LNCAP (cell line): ENCODE measurements around the gene LRP1-AS.

ENCODE experiments used
- TF ChIP-seq, protein P1 (sequence below): fragments of 450-650 bp; IDR thresholded peaks from 2 replicates; pipeline ENCODE4 v1.5.1; 2017; ENCODE audit warnings: mild to moderate bottlenecking

LRP1-AS gene

DNA sequence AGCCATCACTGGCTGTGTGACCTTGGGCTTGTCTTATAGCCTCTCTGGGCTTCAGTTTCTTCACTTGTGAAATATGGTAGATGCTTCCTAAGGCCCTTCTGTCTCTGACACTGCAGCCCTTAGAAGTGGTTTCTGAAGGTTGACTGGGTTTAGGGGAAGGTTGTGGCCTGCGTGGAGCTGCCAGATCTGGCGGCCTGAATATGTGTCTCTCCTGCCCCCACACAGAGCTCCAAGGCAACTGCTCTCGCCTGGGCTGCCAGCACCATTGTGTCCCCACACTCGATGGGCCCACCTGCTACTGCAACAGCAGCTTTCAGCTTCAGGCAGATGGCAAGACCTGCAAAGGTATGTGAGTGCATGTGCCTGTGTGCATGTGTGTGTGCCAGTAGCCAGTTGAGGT lies 4.0 kb downstream of the LRP1-AS start:
- TF ChIP-seq, protein P1, sequence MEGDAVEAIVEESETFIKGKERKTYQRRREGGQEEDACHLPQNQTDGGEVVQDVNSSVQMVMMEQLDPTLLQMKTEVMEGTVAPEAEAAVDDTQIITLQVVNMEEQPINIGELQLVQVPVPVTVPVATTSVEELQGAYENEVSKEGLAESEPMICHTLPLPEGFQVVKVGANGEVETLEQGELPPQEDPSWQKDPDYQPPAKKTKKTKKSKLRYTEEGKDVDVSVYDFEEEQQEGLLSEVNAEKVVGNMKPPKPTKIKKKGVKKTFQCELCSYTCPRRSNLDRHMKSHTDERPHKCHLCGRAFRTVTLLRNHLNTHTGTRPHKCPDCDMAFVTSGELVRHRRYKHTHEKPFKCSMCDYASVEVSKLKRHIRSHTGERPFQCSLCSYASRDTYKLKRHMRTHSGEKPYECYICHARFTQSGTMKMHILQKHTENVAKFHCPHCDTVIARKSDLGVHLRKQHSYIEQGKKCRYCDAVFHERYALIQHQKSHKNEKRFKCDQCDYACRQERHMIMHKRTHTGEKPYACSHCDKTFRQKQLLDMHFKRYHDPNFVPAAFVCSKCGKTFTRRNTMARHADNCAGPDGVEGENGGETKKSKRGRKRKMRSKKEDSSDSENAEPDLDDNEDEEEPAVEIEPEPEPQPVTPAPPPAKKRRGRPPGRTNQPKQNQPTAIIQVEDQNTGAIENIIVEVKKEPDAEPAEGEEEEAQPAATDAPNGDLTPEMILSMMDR: no peak

DNA sequence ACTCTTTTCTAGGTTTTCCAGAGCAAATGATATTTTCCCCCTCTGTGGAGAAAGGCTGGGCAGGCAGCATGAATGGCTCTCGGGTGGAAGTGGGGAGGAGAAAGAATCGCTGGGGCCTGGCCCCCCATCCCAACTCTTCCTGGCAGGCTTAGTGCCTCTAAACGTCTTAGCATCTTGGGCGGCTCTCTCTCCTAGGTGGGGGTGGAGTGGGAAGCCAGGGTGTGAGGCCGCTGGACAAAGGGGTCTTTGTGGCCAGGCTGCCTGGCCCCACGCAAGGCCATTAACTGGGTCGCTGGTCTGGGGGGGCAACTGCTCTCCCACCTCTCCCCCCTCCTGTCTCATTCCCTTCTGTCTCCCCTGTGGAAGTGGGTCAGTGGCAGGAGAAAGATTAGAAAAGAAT lies 4.7 kb downstream of the LRP1-AS start:
- TF ChIP-seq, protein P1: no peak

DNA sequence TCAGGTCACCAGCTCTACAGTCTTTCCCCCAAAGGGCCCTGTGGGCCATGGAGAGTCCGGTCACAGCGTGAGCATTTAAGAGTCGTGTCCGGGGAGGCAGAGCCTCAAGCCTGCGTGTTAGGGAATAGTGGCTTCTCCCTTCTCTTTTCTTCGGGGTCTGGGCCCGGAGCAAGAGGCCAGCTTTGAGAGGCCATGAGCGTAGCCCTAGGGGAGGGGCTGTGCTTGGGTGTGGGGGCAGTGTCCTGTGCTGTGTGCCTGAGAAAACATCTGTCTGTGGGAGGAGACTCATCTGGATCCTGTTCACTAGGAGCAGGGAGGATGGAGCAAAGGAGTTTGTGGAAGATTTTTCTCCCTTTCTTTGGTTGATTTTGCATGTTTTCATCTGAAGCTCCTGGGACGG lies 5.3 kb downstream of the LRP1-AS start:
- TF ChIP-seq, protein P1: no peak

DNA sequence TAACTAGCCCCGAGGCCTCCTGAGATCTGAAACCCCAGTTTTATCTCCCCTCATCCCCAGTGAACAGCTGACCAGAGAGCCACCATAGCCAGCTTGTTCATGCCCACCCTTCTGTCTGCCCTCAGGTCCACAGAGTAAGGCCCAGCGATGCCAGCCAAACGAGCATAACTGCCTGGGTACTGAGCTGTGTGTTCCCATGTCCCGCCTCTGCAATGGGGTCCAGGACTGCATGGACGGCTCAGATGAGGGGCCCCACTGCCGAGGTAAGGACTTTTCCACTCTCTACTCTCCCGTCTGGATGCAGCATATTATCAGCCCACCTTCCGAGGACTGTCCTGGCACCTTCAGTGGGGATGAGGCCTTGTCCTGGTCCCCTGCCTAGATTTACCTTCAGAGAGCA lies 6.2 kb downstream of the LRP1-AS start:
- TF ChIP-seq, protein P1: no peak

DNA sequence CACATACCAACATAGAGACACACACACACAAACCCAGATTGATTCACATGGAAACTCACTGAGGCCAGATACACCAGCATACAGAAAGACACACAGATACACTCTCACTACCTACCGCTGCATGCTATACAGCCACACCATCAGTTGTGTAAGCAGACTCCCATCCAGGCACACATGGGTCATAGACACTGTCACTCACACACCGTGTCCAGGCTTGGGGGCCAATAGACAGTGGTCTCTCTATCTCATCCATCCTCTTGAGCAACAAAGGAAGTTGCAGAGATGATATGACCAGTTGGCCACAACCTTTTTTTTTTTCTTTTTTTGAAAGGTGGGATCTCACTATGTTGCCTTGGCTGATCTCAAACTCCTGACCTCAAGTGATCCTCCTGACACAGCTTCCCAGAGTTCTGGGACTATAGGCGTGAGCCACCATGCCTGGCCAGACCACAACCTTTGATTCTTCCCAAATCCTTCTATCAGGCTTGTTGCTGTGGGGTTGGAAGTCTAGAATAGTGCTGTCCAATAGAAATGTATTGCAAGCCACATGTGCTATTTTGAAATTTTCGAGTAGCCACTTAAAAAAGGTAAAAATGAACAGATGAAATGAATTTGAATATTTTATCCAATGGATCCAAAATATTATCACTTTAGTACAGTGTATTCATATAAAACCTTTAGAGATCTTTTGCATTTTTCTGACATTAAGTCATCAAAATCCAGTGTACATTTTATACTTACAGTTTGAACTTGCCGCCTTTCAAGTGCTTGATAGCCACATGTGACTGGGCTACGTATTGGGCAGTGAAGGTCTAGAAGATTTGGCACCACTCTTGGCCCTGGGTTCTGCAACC lies 7.4 kb downstream of the LRP1-AS start:
- TF ChIP-seq, protein P1: no peak

DNA sequence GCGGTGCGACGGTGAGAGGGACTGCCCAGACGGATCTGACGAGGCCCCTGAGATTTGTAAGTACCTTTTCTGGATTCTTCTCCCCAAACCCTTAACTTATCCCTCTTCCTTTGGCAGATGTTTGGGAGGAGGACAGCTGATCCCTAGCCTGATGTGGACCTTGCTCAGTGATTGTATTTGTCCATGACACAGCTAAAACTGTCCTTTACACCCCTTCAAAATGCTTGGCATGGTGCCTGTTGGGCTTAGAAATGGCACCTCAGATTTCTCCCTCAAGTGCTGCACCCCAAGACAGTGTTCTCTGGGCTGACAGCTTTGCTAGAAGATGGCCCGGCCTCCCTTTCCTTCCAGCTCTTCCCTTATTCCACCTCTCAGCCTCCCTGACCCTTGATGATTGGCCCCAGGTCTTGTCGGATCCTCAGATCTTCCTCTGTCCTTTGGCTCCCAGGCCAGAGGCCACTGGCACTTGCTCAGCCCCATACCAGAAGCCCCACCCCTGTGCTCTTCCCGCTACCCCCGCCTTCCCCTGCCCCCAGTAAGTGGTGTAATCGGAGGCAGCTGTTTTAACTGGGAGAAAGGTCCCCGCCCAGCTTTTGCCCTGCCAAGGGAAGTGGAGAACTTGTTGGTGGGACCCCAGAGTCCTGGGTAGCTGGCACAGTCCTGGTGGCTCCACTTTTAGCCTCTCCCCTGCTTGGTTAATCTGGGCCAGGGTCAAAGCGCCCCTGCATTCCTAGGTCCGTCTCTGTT lies 8.7 kb downstream of the LRP1-AS start:
- TF ChIP-seq, protein P1: no peak

DNA sequence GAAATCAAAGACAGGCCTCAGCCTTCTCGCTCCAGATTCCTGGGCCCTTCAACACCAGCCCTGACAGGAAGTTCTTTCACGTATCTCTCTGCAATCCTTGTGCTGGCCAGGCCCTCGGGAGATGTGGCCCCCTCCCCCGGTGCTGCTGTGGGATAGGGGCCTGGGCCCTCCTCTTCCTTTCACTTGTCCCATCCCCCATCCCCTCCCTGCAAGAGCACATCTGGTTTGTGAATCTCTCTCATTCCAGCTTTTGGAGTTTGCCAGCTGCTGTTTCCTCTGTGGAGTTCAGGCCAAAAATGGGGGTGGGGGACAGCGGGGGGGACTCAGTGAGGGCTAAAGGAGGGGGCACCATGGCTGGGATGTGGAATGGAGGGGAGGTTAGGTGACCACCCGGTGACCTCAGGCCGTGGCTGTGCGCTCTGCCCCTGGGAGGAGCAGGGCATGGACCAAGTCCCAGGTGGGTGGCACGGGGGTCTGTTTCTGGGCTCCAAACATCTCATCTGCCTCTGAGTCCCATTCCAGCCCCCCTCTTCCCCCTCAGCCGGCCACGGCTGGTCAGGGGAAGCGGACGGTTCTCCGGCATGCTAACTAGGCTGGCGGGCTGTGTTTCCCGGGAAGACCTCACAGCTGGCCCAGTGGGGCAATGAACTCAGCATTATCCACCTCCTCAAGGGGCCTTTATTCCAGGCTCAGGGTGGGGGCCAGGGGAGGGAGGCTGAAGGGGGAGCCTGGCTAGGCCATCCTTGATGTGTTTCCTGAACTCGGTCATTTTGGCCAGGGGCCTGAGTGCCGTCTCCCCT lies 11.7 kb downstream of the LRP1-AS start:
- TF ChIP-seq, protein P1: no peak
